Prostate gland (tissue), 2 donors: ENCODE measurements around the gene SOBP.

Source experiments
- POLR2A ChIP-seq: fragments of 450-650 bp; IDR thresholded peaks from one replicate; pipeline ENCODE4 v1.6.1; 2016; ENCODE audit warnings: antibody characterized with exemption, mild to moderate bottlenecking
- TF ChIP-seq, protein P1 (sequence below), 4 experiments: fragments of 200-600 bp in 2 of 4; fragments of 450-650 bp in 2 of 4; sonication (generic) in 2 of 4; IDR thresholded peaks; 1 replicate in 3 of 4; 2 replicates in 1 of 4; pipeline ENCODE4 v1.5.1; 2016 to 2019; ENCODE audit warnings: antibody characterized with exemption in 4 of 4, mild to moderate bottlenecking in 2 of 4, moderate library complexity in 2 of 4

DNA sequence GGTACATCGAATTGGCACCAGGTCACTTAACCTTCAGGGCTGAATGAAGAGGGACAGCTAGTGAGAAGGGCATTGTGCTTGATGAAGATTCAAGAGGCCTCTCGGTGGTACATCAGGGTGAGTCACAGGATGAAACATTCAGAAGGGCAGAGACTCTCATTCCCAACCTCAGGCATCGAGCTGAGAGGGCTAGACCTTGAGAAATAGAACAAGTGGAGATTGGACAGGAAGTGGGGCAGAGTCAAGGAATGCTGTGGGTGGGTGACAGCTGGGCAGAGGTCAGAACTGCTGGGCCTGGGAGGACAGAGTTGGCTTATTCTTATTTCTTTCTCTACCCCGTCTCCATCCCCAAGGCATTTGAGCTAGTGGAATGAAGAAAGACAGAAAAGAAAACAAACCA lies 208.2 kb downstream of the SOBP start:
- TF ChIP-seq, protein P1, sequence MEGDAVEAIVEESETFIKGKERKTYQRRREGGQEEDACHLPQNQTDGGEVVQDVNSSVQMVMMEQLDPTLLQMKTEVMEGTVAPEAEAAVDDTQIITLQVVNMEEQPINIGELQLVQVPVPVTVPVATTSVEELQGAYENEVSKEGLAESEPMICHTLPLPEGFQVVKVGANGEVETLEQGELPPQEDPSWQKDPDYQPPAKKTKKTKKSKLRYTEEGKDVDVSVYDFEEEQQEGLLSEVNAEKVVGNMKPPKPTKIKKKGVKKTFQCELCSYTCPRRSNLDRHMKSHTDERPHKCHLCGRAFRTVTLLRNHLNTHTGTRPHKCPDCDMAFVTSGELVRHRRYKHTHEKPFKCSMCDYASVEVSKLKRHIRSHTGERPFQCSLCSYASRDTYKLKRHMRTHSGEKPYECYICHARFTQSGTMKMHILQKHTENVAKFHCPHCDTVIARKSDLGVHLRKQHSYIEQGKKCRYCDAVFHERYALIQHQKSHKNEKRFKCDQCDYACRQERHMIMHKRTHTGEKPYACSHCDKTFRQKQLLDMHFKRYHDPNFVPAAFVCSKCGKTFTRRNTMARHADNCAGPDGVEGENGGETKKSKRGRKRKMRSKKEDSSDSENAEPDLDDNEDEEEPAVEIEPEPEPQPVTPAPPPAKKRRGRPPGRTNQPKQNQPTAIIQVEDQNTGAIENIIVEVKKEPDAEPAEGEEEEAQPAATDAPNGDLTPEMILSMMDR (IDR thresholded peaks at IDR 0.05) = no peak
- TF ChIP-seq POLR2A = no peak
